Measurements from ENCODE around the gene GSTK1. TPM values are rescaled to one million over a fixed set of nuclear protein-coding genes. Genes with fewer than 3 reads are reported as not detected.
A peak's percentile ranks its signal among the peaks of the same experiment; 100 is the strongest.

GSTK1 gene
- total and polyA plus RNA-seq, 2 donors (not counting 1 experiment from before 2014, with no cell fraction given) = 181 to 315 TPM

DNA sequence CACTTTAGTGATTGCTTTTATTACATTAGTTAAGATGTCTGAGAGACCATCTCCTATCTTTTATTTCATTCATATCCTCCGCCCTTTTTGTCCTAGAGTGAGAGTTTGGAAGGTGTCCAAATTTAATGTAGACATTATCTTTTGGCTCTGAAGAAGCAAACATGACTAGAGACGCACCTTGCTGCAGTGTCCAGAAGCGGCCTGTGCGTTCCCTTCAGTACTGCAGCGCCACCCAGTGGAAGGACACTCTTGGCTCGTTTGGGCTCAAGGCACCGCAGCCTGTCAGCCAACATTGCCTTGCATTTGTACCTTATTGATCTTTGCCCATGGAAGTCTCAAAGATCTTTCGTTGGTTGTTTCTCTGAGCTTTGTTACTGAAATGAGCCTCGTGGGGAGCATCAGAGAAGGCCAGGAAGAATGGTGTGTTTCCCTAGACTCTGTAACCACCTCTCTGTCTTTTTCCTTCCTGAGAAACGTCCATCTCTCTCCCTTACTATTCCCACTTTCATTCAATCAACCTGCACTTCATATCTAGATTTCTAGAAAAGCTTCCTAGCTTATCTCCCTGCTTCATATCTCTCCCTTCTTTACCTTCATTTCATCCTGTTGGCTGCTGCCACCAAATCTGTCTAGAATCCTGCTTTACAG, 42.3 kb downstream of the GSTK1 start:
- Histone ChIP-seq H3K79me2 (ENCODE audit: control insufficient read depth, insufficient read depth, low read length) (peaks cover 6% of the 10 kb centered on the region), H2AFZ (ENCODE audit: insufficient read depth, low read depth, low read length, poor library complexity, severe bottlenecking) (no peak overlapping the region), H3K9me3 (ENCODE audit: control extremely low read depth in 1 of 3, control insufficient read depth in 2 of 3, insufficient read depth in 1 of 3, low read length in 2 of 3) (peaks cover 0 to 3% (median 0%) of the 10 kb centered on the region in 3 donors), H3K27ac (ENCODE audit: low read length in 2 of 2) (no peak overlapping the region), H3K4me2 (replicated peaks; ENCODE audit: low read depth, low read length, poor library complexity, severe bottlenecking) (no peak overlapping the region), H3K27me3 (replicated peaks in 1 of 4; ENCODE audit: control extremely low read depth in 1 of 4, control insufficient read depth in 3 of 4, insufficient read depth in 4 of 4, low read length in 3 of 4) (no peaks in the 10 kb centered on the region), H3K4me1 (ENCODE audit: control insufficient read depth in 2 of 2, insufficient read depth in 2 of 2, low read length in 2 of 2) (peaks cover 4% of the 10 kb centered on the region in 2 donors), H3K9ac (ENCODE audit: low read length) (no peak overlapping the region), H3K36me3 (replicated peaks in 1 of 2; ENCODE audit: control extremely low read depth in 1 of 2, control insufficient read depth in 1 of 2, extremely low read depth in 1 of 2, insufficient read depth in 2 of 2, low read length in 1 of 2) (peaks cover 12 to 75% of the 10 kb centered on the region in 2 experiments), H4K20me1 (ENCODE audit: control insufficient read depth, insufficient read depth, low read length, poor library complexity, severe bottlenecking) (peaks cover 17% of the 10 kb centered on the region), H3K4me3 (ENCODE audit: control extremely low read depth in 1 of 5, extremely low read depth in 1 of 5, insufficient read depth in 1 of 5, low read depth in 2 of 5, low read length in 4 of 5) (no peak overlapping the region)
- intact Hi-C loops (cut with micrococcal nuclease) = loop anchor here (1.0 kb wide), 1 partner anchor 65 kb away; no protein-coding TSS in a partner anchor
- POLR2A ChIA-PET = no interaction called here
- no peak overlapping the region for H3K27ac Mint-ChIP-seq
- ATAC-seq (ENCODE audit: low read depth) (peak; percentile 61), DNase-seq (peak; percentile 57)
- no peak overlapping the region for H3K4me3 Mint-ChIP-seq
- WGBS (ENCODE audit: insufficient coverage) = 86% methylated on average over 8 of the region's 10 CpGs
- H3K9me3 Mint-ChIP-seq (ENCODE audit: insufficient read depth) = no peaks in the 10 kb centered on the region
- TF ChIP-seq, protein P1, sequence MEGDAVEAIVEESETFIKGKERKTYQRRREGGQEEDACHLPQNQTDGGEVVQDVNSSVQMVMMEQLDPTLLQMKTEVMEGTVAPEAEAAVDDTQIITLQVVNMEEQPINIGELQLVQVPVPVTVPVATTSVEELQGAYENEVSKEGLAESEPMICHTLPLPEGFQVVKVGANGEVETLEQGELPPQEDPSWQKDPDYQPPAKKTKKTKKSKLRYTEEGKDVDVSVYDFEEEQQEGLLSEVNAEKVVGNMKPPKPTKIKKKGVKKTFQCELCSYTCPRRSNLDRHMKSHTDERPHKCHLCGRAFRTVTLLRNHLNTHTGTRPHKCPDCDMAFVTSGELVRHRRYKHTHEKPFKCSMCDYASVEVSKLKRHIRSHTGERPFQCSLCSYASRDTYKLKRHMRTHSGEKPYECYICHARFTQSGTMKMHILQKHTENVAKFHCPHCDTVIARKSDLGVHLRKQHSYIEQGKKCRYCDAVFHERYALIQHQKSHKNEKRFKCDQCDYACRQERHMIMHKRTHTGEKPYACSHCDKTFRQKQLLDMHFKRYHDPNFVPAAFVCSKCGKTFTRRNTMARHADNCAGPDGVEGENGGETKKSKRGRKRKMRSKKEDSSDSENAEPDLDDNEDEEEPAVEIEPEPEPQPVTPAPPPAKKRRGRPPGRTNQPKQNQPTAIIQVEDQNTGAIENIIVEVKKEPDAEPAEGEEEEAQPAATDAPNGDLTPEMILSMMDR (IDR thresholded peaks at IDR 0.05) = peak; percentile 69
- no peak for TF ChIP-seq EZH2 (IDR thresholded peaks at IDR 0.05; ENCODE audit: borderline replicate concordance, insufficient read depth, low read depth, low read length, poor library complexity, severe bottlenecking)
- peaks cover 11% of the 10 kb centered on the region for H3K4me1 Mint-ChIP-seq
- no peaks in the 10 kb centered on the region for H3K27me3 Mint-ChIP-seq
- CTCF ChIA-PET = interaction anchor here (0.7 to 3.8 kb wide), 10 partner anchors 9 to 111 kb away, joined by 3 to 36 read pairs (median 4); partner anchors contain the start of gene CASP2

- WGBS (ENCODE audit: insufficient coverage) = no CpG with 5 or more reads among the region's 2 CpGs
- Histone ChIP-seq H3K36me3 (replicated peaks in 1 of 2; ENCODE audit: control extremely low read depth in 1 of 2, control insufficient read depth in 1 of 2, extremely low read depth in 1 of 2, insufficient read depth in 2 of 2, low read length in 1 of 2) (peaks cover 12 to 45% of the 10 kb centered on the region in 2 experiments), H3K9me3 (ENCODE audit: control extremely low read depth in 1 of 3, control insufficient read depth in 2 of 3, insufficient read depth in 1 of 3, low read length in 2 of 3) (peaks cover 0 to 3% (median 0%) of the 10 kb centered on the region in 3 donors), H3K27ac (ENCODE audit: low read length in 2 of 2) (no peak overlapping the region), H3K9ac (ENCODE audit: low read length) (no peak overlapping the region), H3K4me3 (ENCODE audit: control extremely low read depth in 1 of 5, extremely low read depth in 1 of 5, insufficient read depth in 1 of 5, low read depth in 2 of 5, low read length in 4 of 5) (no peak overlapping the region), H4K20me1 (ENCODE audit: control insufficient read depth, insufficient read depth, low read length, poor library complexity, severe bottlenecking) (peaks cover 12% of the 10 kb centered on the region), H3K4me2 (replicated peaks; ENCODE audit: low read depth, low read length, poor library complexity, severe bottlenecking) (no peak overlapping the region), H3K27me3 (replicated peaks in 1 of 4; ENCODE audit: control extremely low read depth in 1 of 4, control insufficient read depth in 3 of 4, insufficient read depth in 4 of 4, low read length in 3 of 4) (no peaks in the 10 kb centered on the region), H3K4me1 (ENCODE audit: control insufficient read depth in 2 of 2, insufficient read depth in 2 of 2, low read length in 2 of 2) (peaks cover 4 to 5% of the 10 kb centered on the region in 2 donors), H2AFZ (ENCODE audit: insufficient read depth, low read depth, low read length, poor library complexity, severe bottlenecking) (no peak overlapping the region), H3K79me2 (ENCODE audit: control insufficient read depth, insufficient read depth, low read length) (peaks cover 4% of the 10 kb centered on the region)
- Mint-ChIP-seq H3K27ac (no peak overlapping the region), H3K4me3 (no peak overlapping the region), H3K4me1 (peaks cover 9% of the 10 kb centered on the region), H3K27me3 (no peaks in the 10 kb centered on the region), H3K9me3 (ENCODE audit: insufficient read depth) (no peaks in the 10 kb centered on the region)
- intact Hi-C loops (cut with micrococcal nuclease) = no loop called here
- ChIA-PET POLR2A (no interaction called here), CTCF (interaction anchor here (1.4 to 3.3 kb wide), 3 partner anchors 9 to 107 kb away, joined by 5 to 20 read pairs (median 11); no protein-coding TSS in a partner anchor)
- no peak for TF ChIP-seq EZH2 (IDR thresholded peaks at IDR 0.05; ENCODE audit: borderline replicate concordance, insufficient read depth, low read depth, low read length, poor library complexity, severe bottlenecking)
- TF ChIP-seq, protein P1 (IDR thresholded peaks at IDR 0.05) = no peak
- ATAC-seq (ENCODE audit: low read depth) = no peak
- no peak for DNase-seq
Observed at GRCh38 chr7:143308632-143309031, 45.4 kb downstream of the GSTK1 start.

All from B cell (primary cell).